COLO829 (cell line): Measurements from ENCODE around the gene TP53I13.

Experiments used
- DNase-seq: peaks from one replicate; pipeline ENCODE4 v3.0.0; 2012; ENCODE audit warnings: low spot score

The TP53I13 gene

GRCh38 chr17:29567554-29568330, 759 bp upstream of the TP53I13 start:
- no peak for DNase-seq

- no peak for DNase-seq
These were observed 897 bp downstream of the TP53I13 start for GRCh38 chr17:29569245-29569950.

- DNase-seq: no peak
These were observed 2.0 kb downstream of the TP53I13 start for GRCh38 chr17:29570521-29570920.

- no peak for DNase-seq
These were observed 3.0 kb downstream of the TP53I13 start for GRCh38 chr17:29571486-29571882.

GRCh38 chr17:29571883-29572681, 3.6 kb downstream of the TP53I13 start:
- DNase-seq: no peak

GRCh38 chr17:29572691-29573557, 4.4 kb downstream of the TP53I13 start:
- DNase-seq: peak; percentile 56

GRCh38 chr17:29573558-29573869, 5.0 kb downstream of the TP53I13 start:
- DNase-seq: no peak

GRCh38 chr17:29573871-29574731, 5.6 kb downstream of the TP53I13 start:
- DNase-seq: no peak

- no peak for DNase-seq
These were observed 6.4 kb downstream of the TP53I13 start for GRCh38 chr17:29574732-29575510.

- no peak for DNase-seq
These were observed 7.2 kb downstream of the TP53I13 start for GRCh38 chr17:29575511-29576213.

GRCh38 chr17:29576214-29577000, 7.9 kb downstream of the TP53I13 start:
- DNase-seq: no peak

- no peak for DNase-seq
These were observed 8.5 kb downstream of the TP53I13 start for GRCh38 chr17:29577001-29577370.

- no peak for DNase-seq
These were observed 9.1 kb downstream of the TP53I13 start for GRCh38 chr17:29577385-29578211.

GRCh38 chr17:29578626-29579485, 10.4 kb downstream of the TP53I13 start:
- DNase-seq: no peak

GRCh38 chr17:29579866-29580771, 11.6 kb downstream of the TP53I13 start:
- peak; percentile 90 for DNase-seq
